Keratinocyte (primary cell): ENCODE results near the gene SORL1. TPM values are rescaled to one million over a fixed set of nuclear protein-coding genes. Genes with fewer than 3 reads are reported as not detected.

Experiments used
- DNase-seq: peaks from one replicate; pipeline ENCODE4 v3.0.0-alpha.2; 2011; ENCODE audit warnings: low read depth, missing footprints, low spot score
- FAIRE-seq: peaks from 2 replicates; lab custom pipeline; 2011; peaks lifted over from hg19 to GRCh38; lab: Jason Lieb, UNC
- H2AFZ ChIP-seq: 2 replicates; pipeline ENCODE4 v1.6.0; 2012; ENCODE audit warnings: low read length, control low read depth, inconsistent platforms; ENCODE audit not compliant: control insufficient read depth
- H3K27ac ChIP-seq: 2 replicates; pipeline ENCODE4 v1.5.1; 2011; ENCODE audit warnings: low read length; ENCODE audit not compliant: control insufficient read depth, insufficient read depth
- H3K27me3 ChIP-seq: 3 replicates; pipeline ENCODE4 v1.6.0; 2011; ENCODE audit warnings: low read length; ENCODE audit not compliant: control insufficient read depth, insufficient read depth; ENCODE audit errors: extremely low read depth
- H3K36me3 ChIP-seq, 2 experiments: 2 replicates in 1 of 2; 3 replicates in 1 of 2; pipeline ENCODE4 v1.5.1; 2011; ENCODE audit warnings: low read length in 2 of 2, mild to moderate bottlenecking in 1 of 2; ENCODE audit not compliant: control insufficient read depth in 2 of 2, insufficient read depth in 2 of 2; ENCODE audit errors: extremely low read depth in 1 of 2
- H3K4me1 ChIP-seq: 3 replicates; pipeline ENCODE4 v1.5.1; 2011; ENCODE audit warnings: low read length; ENCODE audit not compliant: control insufficient read depth, insufficient read depth; ENCODE audit errors: extremely low read depth
- H3K4me2 ChIP-seq: 3 replicates; pipeline ENCODE4 v1.6.0; 2011; ENCODE audit warnings: low read depth, low read length; ENCODE audit not compliant: control insufficient read depth, insufficient read depth; ENCODE audit errors: extremely low read depth
- H3K4me3 ChIP-seq, 3 experiments: fragments of 200-600 bp in 1 of 3; sonication (generic) in 1 of 3; 2 replicates in 2 of 3; 3 replicates in 1 of 3; pipeline ENCODE4 v1.5.1; 2011 to 2016; ENCODE audit warnings: low read length in 3 of 3, mild to moderate bottlenecking in 3 of 3, control low read depth in 2 of 3, inconsistent platforms in 1 of 3, low read depth in 1 of 3, mixed read lengths in 1 of 3, mixed run types in 1 of 3, moderate library complexity in 1 of 3; ENCODE audit not compliant: control insufficient read depth in 2 of 3, insufficient read depth in 2 of 3; ENCODE audit errors: extremely low read depth in 1 of 3
- H3K79me2 ChIP-seq: 2 replicates; pipeline ENCODE4 v1.6.0; 2012; ENCODE audit warnings: low read length; ENCODE audit not compliant: control insufficient read depth, insufficient read depth
- H3K9ac ChIP-seq: 3 replicates; pipeline ENCODE4 v1.6.0; 2011; ENCODE audit warnings: low read length; ENCODE audit not compliant: control insufficient read depth, insufficient read depth; ENCODE audit errors: extremely low read depth
- H3K9me1 ChIP-seq: 3 replicates; pipeline ENCODE4 v1.6.0; 2011; ENCODE audit warnings: low read length; ENCODE audit not compliant: control insufficient read depth, insufficient read depth; ENCODE audit errors: extremely low read depth
- H3K9me3 ChIP-seq: 2 replicates; pipeline ENCODE4 v1.5.1; 2012; ENCODE audit warnings: low read depth, low read length; ENCODE audit not compliant: control insufficient read depth
- H4K20me1 ChIP-seq: 3 replicates; pipeline ENCODE4 v1.6.0; 2011; ENCODE audit warnings: low read length; ENCODE audit not compliant: control insufficient read depth, insufficient read depth; ENCODE audit errors: extremely low read depth
- CTCF ChIP-seq, 3 experiments: IDR thresholded peaks in 1 of 3; conservative IDR thresholded peaks in 1 of 3; optimal IDR thresholded peaks in 1 of 3; 2 replicates in 2 of 3; 3 replicates in 1 of 3; pipeline versions ENCODE3 to v1.5.1; 2011; ENCODE audit warnings: low read length in 3 of 3, mild to moderate bottlenecking in 3 of 3, moderate library complexity in 2 of 3, control low read depth in 1 of 3, inconsistent platforms in 1 of 3; ENCODE audit not compliant: insufficient read depth in 2 of 3; ENCODE audit errors: extremely low read depth in 1 of 3
- EZH2 ChIP-seq: IDR thresholded peaks from one replicate; pipeline ENCODE4 v1.6.1; 2012; ENCODE audit warnings: inconsistent platforms, mild to moderate bottlenecking, low read length, moderate library complexity
- dilution Hi-C: fragments of 300-500 bp; cut with MboI; formaldehyde crosslinking; loops from one replicate; pipeline ENCODE4 v1.7.0; 2020; ENCODE audit warnings: low sequenced_read_pairs; ENCODE audit not compliant: extremely low pct_ligation_motif_present
- polyA plus RNA-seq, 5 experiments: library from polyadenylated mRNA; depleted of rRNA in 3 of 5; stranded (reverse) in 3 of 5; stranded (forward) in 1 of 5; unstranded in 1 of 5; fragments of >200 nt; gene quantifications; 1 replicate in 1 of 5; 2 replicates in 3 of 5; 3 replicates in 1 of 5; pipeline versions ENCODE4 v1.2.1 to v1.2.3, GENCODE V29; 2011 to 2012; ENCODE audit warnings: missing spikeins in 2 of 5, low read depth in 1 of 5, low replicate concordance in 1 of 5

The SORL1 gene
- polyA plus RNA-seq, 1 donor (not counting 4 experiments of a cell fraction or from before 2014, with no cell fraction given) = 38.9 TPM

GRCh38 chr11:121589946-121590537 lies 137.9 kb downstream of the SORL1 start:
- H3K9me3 ChIP-seq = no peaks in the 10 kb centered on the region
- H3K4me3 ChIP-seq = no peak overlapping the region
- no peak for FAIRE-seq
- no peak overlapping the region for H3K27ac ChIP-seq
- no peaks in the 10 kb centered on the region for H3K79me2 ChIP-seq
- H3K9ac ChIP-seq = no peak overlapping the region
- dilution Hi-C loops = no loop called here
- DNase-seq = no peak
- H2AFZ ChIP-seq = no peak overlapping the region
- H3K27me3 ChIP-seq = no peaks in the 10 kb centered on the region
- peaks cover 24 to 49% of the 10 kb centered on the region in 2 experiments for H3K36me3 ChIP-seq
- H3K9me1 ChIP-seq = no peaks in the 10 kb centered on the region
- TF ChIP-seq CTCF (optimal IDR thresholded peaks at IDR 0.05 in 1 of 3, IDR thresholded peaks at IDR 0.05 in 1 of 3, conservative IDR thresholded peaks at IDR 0.05 in 1 of 3; ENCODE audit: extremely low read depth in 1 of 3, insufficient read depth in 2 of 3, low read length in 3 of 3) (no peak), EZH2 (no peak)
- peaks cover 3% of the 10 kb centered on the region for H3K4me1 ChIP-seq
- no peak overlapping the region for H3K4me2 ChIP-seq
- H4K20me1 ChIP-seq = no peaks in the 10 kb centered on the region

- FAIRE-seq (no peak), DNase-seq (no peak)
- no peak overlapping the region for H3K4me2 ChIP-seq
- peaks cover 24 to 50% of the 10 kb centered on the region in 2 experiments for H3K36me3 ChIP-seq
- H3K9ac ChIP-seq = no peak overlapping the region
- TF ChIP-seq CTCF (optimal IDR thresholded peaks at IDR 0.05 in 1 of 3, IDR thresholded peaks at IDR 0.05 in 1 of 3, conservative IDR thresholded peaks at IDR 0.05 in 1 of 3; ENCODE audit: extremely low read depth in 1 of 3, insufficient read depth in 2 of 3, low read length in 3 of 3) = no peak
- TF ChIP-seq EZH2 = no peak
- dilution Hi-C loops = no loop called here
- no peaks in the 10 kb centered on the region for H3K79me2 ChIP-seq
- no peaks in the 10 kb centered on the region for H4K20me1 ChIP-seq
- no peaks in the 10 kb centered on the region for H3K9me3 ChIP-seq
- H3K27ac ChIP-seq = no peak overlapping the region
- H3K27me3 ChIP-seq = no peaks in the 10 kb centered on the region
- no peaks in the 10 kb centered on the region for H3K9me1 ChIP-seq
- H3K4me3 ChIP-seq = no peak overlapping the region
- no peak overlapping the region for H2AFZ ChIP-seq
- H3K4me1 ChIP-seq = peaks cover 11% of the 10 kb centered on the region
Measured at GRCh38 chr11:121590772-121591404, 138.8 kb downstream of the SORL1 start.
